ENCODE measurements around the gene ERP27.

GRCh38 chr12:14941369-14941768 is 3.0 kb upstream of the ERP27 start:
- TF ChIP-seq POLR2A (IDR thresholded peaks at IDR 0.05; ENCODE audit: low read depth, low read length), result 0 out of 2 replicates have a peak, but pooled peaks have one; percentile 15
- peak; percentile 54; the same call in 1 of the 2 replicates for TF ChIP-seq POLR2AphosphoS5 (IDR thresholded peaks at IDR 0.05; ENCODE audit: low read depth, low read length)
- no peak for TF ChIP-seq TAF1 (IDR thresholded peaks at IDR 0.05; ENCODE audit: low read depth, low read length)
- no peak for TF ChIP-seq SPI1 (IDR thresholded peaks at IDR 0.05; ENCODE audit: low read depth, low read length)

All from GM12891 (cell line).